Activated CD4-positive, alpha-beta T cell treated with anti-CD3 and anti-CD28 coated beads, Interleukin-2, Interleukin-4, amounts not matched to agents 100 ng/mL and 50 ng/mL, durations not matched to agents 16 hours and 8 hours (primary cell): ENCODE measurements around the gene ILF2.
"Not testable (repeated sequence)": the region's sequence is repeated elsewhere in the genome, so short reads cannot be mapped to it uniquely, and the experiment has no call there.

Experiments
- DNase-seq: peaks from one replicate; pipeline ENCODE4 v3.0.0-alpha.2; 2020; ENCODE audit warnings: low spot score

The ILF2 gene

DNA sequence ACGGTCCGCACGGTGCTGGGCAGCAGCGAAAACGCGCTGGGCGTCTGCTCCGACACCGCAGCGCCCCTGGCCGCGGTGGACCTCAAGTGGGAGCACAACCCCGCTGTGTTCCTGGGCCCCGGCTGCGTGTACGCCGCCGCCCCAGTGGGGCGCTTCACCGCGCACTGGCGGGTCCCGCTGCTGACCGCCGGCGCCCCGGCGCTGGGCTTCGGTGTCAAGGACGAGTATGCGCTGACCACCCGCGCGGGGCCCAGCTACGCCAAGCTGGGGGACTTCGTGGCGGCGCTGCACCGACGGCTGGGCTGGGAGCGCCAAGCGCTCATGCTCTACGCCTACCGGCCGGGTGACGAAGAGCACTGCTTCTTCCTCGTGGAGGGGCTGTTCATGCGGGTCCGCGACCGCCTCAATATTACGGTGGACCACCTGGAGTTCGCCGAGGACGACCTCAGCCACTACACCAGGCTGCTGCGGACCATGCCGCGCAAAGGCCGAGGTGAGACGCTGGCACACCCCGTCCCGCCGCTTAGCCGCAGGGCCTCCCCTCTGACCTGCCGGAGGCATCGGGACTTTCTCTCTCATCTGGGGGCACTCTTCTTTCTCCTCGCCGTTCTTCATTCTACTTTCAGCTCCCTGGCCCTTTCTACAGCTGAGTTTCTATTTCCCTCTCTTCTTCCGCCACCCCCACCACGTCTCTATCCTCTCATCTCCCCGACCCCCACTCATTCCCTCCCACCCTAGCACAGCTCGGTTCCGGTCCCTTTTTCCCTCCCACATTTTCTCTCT lies 8.7 kb upstream of the ILF2 start:
- no peak for DNase-seq

DNA sequence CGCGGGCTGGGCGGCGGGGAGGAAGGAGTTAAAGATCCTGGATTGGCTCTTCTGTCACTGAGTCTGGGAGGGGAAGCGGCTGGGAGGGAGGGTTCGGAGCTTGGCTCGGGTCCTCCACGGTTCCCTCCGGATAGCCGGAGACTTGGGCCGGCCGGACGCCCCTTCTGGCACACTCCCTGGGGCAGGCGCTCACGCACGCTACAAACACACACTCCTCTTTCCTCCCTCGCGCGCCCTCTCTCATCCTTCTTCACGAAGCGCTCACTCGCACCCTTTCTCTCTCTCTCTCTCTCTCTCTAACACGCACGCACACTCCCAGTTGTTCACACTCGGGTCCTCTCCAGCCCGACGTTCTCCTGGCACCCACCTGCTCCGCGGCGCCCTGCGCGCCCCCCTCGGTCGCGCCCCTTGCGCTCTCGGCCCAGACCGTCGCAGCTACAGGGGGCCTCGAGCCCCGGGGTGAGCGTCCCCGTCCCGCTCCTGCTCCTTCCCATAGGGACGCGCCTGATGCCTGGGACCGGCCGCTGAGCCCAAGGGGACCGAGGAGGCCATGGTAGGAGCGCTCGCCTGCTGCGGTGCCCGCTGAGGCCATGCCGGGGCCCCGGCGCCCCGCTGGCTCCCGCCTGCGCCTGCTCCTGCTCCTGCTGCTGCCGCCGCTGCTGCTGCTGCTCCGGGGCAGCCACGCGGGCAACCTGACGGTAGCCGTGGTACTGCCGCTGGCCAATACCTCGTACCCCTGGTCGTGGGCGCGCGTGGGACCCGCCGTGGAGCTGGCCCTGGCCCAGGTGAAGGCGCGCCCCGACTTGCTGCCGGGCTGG lies 7.9 kb upstream of the ILF2 start, which contains the start of gene NPR1:
Gene NPR1 (plus strand): TSS at position 170 of the 818 bp plus-strand sequence. CDS start 421 bp downstream, at position 591.
- no peak for DNase-seq

DNA sequence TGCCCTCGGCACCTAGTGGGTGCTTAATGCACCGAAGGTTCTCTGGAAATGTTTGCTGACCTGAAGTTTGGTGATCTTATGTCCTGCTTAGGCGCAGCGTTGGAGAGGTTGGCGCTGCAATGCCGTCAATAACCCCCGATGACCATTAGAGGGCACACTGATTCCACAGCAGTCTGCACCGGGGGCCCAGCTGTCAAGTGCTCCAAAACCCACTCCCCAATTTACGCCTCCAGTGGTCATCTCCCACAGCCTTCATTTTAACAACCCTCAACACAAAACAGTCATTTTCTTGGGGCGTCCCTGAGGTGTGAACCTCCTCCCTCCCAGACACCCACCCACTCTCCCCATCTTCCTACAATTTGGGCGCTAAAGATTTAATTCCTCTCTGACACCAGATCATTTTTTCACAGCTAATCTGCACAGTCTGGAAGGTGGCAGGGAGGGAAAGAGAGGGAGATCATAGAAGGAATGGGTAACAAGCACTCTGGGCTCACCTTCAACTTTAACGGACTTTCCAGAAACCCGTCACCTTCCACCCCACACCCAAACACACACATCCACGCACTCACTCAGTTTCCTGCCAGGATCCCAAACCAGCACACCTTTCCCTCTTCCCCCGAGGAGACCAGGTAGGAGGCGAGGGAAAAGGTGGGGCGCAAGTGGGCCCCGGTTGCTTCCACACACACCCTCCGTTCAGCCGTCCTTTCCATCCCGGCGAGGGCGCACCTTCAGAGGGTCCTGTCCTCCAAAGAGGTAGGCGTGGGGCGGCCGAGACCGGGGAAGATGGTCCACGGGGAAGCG lies 7.1 kb upstream of the ILF2 start:
- peak; percentile 54 for DNase-seq

DNA sequence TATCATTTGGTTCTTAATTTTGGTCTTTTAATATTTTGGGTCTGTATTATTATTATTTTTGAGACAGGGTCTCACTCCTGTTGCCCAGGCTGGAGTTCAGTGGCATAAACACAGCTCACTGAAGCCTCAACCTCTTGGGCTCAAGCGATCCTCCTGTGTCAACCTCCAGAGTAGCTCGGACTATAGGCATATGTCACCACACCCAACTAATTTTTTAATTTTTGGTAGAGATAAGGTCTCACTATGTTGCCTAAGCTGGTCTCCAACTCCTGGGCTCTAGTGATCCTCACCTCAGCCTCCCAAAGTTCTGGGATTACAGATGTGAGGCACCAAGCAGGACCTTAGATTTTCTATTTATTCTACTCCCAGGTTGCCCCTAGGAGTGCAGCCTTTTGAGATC lies 2.7 kb upstream of the ILF2 start:
- no peak for DNase-seq

DNA sequence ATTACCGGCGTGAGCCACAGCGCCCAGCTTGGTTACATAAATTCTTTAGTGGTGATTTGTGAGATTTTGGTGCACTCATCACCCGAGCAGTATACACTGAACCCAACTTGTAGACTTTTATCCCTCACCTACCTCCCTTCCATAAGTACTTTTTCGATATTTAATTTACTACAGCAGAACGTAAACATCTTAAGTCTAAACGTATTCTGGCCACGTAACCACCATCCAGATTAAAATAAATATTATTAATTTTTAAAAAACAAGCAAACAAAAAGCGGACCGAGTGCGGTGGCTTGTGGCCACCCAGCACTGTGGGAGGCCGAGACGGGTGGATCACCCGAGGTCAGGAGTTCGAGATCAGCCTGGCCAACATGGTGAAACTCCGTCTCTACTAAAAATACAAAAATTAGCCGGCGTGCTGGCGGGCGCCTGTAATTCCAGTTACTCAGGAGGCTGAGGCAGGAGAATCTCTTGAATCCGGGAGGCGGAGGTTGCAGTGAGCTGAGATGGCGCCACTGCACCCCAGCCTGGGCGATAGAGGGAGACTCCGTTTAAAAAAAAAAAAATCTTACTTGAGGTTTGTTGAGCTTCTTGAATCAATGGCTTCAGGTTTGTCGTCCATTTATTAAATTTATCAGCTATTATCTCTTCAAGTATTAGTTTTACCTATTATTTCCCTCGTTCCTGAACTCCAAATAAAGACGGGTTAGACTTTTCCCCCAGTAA lies 998 bp upstream of the ILF2 start:
- DNase-seq: peak; percentile 62

DNA sequence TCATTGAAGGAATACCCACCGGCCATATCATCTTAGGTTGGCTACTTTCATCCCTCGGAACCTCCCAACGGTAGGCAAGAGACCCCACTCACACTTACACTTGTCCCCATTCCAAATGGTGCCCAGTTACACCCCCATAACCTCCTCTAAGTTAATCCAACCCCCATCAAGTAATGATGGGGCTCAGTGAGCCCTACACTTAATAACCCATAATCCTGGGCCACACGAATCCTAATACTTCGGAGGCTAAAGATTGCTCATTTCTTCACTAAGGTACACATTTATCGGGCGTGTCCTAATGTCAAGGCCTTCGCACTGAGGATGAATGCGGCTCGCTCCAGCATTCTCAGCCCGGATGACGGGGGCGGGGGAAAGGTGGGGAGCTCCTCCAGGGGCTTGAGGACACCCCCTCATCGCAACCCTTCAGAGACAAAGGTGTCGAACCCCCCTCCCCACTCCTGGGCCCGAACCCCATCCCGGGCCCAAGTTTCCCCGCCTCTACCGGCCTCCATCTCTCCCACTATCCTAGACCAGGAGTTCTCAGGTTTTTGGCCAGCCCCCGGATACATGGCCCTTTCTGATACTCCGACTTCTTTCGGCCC lies 435 bp downstream of the ILF2 start:
- DNase-seq: no peak

DNA sequence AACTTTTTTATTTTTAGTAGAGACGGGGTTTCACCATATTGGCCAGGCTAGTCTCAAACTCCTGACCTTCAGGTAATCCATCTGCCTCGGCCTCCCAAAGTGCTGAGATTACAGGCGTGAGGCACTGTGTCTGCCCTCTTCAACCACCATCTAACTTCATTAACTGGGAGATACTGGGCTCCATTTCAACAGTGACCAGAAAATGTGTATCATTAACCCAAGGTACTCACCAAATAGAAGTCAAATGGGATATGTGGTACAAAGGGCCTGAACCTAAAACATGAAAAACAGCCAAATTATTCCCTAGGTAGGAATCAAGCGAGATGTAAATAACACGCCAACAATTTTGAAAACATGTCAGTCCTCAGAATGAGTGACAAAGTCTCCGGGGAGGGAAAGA lies 1.2 kb downstream of the ILF2 start:
- no peak for DNase-seq

DNA sequence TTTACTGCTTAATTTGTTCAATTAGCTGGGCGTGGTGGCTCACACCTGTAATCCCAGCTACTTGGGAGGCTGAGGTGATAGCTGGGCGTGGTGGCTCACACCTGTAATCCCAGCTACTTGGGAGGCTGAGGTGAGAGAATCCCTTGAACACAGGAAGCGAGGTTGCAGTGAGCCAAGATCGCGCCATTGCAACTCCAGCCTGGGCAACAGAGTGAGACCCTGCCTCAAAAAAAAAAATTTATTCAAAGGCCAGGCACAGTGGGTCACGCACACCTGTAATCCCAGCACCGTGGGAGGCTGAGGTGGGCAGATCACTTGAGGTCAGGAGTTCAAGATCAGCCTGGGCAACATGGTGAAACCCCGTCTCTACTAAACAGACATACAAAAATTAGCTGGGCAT lies 2.1 kb downstream of the ILF2 start:
- DNase-seq: not testable (repeated sequence)

DNA sequence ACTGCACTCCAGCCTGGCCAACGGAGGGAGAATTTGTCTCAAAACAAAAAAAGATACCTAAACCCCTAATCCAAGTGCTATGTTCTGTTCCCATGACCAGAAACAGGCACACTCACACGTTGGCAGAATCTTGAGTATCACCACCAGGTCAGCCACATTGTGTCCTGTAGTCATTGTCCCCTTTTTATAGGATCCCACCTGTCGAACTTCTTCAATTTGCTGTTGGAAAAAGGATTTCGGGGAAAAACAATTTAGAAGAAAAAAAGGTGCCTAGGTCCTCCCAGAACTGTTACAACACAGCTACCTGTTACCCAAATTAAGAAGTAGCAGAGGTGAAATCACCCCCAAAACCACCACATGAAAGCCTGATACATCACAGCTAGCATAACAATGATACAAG lies 3.4 kb downstream of the ILF2 start:
- no peak for DNase-seq

DNA sequence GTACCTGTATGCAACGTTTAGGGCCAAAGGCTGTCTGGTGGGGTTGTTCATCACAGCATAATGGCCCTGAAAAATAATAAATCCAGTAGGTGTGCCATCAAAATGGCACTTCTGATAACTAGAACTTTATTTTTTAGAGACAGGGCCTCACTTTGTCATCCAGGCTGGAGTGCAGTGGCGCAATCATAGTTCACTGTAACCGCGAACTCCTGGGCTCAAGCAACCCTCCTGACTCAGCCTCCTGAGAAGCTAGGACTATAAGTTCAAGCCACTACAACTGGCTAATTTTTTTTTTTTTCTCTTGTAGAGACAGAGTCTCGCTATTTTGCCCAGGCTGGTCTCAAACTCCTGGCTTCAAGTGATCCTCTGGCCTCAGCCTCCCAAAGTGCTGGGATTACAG lies 7.6 kb downstream of the ILF2 start:
- no peak for DNase-seq

DNA sequence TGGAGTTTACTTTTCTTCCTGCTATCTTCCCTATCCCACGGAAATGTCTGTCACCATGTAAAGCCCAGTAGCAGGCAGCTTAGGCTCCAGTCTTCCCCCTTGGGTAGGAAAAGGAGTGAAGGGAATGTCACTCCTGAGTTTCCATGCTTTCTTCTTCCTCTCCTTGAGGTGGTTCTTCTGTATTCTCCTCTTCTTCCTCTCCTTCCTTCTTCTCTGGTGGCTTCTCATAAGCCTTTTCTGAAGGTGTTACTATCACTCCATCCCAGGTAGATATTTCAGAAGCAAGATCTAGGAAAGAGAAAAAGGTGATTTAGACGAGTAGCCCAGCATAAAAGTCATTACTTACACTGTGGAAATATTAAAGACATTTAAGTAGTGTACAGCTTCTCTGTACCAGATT lies 8.5 kb downstream of the ILF2 start:
- DNase-seq: no peak

DNA sequence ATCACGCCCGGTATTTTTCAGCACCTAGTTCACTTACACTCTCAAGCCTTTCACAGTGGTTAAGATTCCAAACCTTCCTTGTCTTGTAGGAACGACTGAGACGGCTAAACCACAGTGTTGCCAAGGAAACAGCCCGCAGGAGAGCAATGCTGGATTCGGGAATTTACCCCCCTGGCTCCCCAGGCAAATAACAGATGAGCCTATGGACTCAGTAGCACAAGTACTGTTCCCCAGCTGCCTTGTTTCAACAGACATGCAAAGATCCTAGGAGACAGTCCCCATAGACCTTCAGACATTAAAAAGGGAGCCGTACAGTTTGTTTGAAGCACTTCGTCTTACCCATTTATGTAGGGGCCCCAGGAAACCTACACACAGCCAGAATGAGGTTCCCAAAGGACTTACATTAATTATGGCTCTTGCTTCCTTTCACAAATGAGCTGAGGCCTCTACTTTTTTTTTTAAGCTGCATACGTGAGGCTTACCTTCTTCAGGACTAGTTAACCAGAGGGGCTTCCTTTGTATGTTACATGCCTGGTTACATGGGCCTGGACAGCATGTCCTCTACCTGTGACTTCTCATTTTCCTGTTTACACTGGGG lies 9.6 kb downstream of the ILF2 start:
- no peak for DNase-seq

DNA sequence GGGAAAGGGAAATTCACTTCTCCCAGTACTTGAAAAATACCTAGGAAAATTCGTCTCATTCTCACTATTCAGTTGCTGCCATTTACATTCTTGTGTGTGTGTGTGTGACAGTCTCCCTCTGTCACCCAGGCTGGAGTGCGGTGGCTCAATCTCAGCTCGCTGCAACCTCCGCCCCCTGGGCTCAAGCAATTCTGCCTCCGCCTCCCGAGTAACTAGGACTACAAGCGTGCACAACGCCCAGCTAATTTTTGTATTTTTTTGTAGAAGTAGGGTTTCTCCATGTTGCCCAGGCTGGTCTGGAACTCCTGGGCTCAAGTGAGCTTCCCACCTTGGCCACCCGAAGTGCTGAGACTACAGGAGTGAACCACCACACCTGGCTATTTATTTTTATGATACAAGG lies 11.1 kb downstream of the ILF2 start:
- DNase-seq: no peak

DNA sequence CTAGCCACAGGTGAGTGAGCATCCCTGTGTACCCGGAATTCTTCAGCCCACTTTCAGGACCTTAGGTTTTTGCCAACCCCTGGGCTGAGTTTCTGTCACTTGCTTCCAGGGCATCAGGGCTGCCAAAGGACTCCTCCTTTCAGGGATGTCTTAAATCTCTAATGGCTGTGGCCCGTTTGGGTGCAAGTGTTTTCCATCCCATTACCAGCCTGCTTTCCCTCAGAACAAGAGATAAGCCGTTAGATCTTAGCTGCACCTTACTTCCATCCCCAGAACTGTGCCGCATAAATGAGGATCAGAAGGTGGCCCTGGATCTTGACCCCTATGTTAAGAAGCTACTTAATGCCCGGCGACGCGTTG lies 11.6 kb downstream of the ILF2 start:
- DNase-seq: no peak

DNA sequence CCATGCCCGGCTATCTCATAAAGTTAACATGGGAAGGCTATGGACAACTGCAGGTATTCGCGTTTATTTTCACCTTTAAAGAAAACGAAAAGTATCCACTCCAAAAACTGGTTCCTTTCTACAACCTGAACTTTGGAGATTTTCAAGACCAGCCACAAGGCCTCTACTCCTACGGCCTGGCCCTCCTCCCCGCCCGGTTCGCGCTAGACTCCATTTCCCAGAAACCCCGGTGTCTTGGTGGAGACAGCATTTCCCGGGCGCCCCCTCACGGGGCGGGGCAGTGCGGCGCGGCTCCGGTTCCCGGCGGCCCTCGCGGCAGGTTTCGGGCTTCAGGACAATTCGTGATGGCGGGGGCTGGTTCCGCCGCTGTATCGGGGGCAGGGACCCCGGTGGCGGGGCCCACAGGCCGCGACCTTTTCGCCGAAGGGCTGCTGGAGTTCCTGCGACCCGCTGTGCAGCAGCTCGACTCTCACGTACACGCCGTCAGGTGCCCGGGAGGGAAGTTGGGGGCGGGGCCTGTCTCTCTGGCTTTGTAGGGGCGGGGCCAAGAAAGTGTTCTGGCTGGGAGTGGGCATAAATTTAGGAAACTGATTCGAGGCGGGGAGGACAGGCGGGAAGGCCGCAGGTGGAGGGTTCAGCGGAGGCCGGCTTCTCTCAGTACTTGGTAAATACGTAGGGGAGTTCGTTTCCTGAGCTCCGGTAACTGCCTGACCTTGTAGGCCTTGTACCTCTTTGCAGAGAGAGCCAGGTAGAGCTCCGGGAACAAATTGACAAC lies 12.2 kb downstream of the ILF2 start, which contains the start of gene SNAPIN:
Gene SNAPIN (plus strand): TSS at position 304 of the 775 bp plus-strand sequence. CDS start 41 bp downstream, at position 345.
- DNase-seq: peak; percentile 92

DNA sequence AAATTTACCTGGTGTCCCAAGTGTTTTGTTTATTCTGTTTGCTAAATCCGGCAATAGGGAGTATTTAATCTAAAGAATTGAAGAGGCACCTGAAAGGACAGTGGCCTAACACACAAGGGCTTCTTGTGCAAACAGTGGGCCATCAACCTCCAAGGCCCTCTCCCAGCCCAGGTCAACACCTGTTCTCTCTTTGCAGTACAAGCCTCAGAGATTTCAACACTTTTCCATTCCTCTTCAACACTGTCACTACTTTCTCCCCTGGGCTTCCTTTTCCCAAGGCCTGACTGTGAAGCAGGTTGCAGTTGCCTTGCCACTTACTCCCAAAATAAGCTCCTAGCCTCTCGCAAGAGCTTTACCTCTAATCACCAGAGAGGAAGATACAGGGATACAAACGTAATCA lies 15.5 kb downstream of the ILF2 start:
- DNase-seq: no peak

DNA sequence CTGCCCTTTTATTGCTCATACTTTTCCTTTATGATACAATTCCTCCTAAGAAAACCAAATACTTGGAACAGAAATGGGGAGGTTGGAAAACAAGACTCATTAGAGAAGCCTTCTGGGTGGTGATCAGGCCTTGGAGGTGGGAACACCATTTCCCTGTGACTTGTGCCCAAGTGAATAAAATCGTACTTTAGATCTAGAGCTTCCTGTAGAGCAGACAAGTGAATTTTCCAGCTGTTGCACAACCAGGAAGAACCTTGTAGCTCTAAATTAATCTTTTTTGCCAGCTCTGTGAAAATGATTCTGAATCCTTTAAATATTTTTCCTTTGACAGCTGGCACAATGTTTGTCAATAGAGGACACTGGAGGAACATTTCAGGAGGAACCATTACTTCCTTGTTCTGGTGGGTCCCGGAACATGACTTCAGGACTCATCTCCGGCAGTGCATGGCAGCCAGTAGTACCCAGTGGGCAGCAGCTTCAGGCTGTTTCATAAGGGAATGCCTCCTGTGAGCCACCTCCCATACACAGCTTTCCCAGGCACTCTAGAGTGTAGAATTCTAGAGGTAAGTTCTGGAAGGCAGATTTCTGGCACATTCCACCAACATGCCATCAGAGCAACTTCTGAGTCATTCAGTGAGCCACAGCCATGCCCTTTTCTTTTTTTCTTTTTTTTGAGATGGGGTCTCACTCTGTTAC lies 17.8 kb downstream of the ILF2 start:
- no peak for DNase-seq

DNA sequence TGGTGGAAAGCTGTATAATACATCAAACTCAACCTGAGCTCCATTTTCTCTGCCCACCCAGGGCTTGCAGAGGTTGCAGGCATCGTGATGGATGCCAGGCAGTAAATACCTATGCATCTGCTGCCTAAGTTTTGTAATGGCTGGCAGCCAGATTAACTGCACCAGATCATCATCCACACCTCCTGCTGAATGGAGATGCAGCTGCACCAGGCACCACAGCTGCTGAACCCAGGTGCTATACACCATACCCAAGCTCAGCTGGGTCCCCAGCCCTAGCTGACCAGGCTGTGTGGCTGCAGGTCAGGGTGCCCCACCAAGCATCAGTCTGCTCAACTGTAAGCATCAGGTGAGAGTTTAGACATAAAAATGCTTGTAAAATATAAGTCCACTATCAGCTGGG lies 19.0 kb downstream of the ILF2 start:
- no peak for DNase-seq

DNA sequence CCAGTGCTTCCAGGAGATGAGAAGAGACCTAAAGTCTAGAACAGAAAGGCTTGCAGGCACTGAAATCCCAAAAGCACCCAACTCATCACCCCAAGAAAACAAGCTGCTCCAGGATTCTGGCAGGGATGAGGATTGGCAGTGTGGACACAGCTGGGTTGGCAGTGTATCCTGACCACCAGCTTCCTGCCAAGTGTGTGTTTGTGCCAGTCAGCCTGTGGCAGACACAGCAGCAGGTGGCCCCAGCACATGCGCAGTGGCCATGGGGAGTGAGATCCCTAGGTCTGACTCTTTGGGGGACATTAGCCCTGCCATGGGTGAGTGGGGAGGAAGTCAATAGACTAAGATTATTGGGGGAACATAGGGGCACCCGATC lies 20.9 kb downstream of the ILF2 start:
- no peak for DNase-seq
